A673 (cell line): ENCODE measurements around the gene ACOT11.

Experiments used
- CTCF ChIP-seq: fragments of 300-800, 200-600 bp; sonication (generic); conservative IDR thresholded peaks from 2 replicates; pipeline ENCODE4 v1.5.1; 2017; ENCODE audit warnings: low read depth, mild to moderate bottlenecking, antibody characterized with exemption, low read length, moderate library complexity, mixed read lengths
- EZH2 ChIP-seq: fragments of 200-600 bp; sonication (generic); IDR thresholded peaks from 2 replicates; pipeline ENCODE4 v1.6.1; 2017; ENCODE audit warnings: borderline replicate concordance, low read depth, mild to moderate bottlenecking, mixed read lengths, antibody characterized with exemption, low read length; ENCODE audit not compliant: poor library complexity, severe bottlenecking

GRCh38 chr1:54624466-54625464, 76.7 kb downstream of the ACOT11 start:
- TF ChIP-seq CTCF, result no peak
- TF ChIP-seq EZH2, result no peak
